ENCODE results near the gene COL28A1. TPM values are rescaled to one million over a fixed set of nuclear protein-coding genes. Genes with fewer than 3 reads are reported as not detected.

Gene COL28A1
- total and polyA plus RNA-seq, 4 donors: 0.26 to 3.2 (median 1.1) TPM

DNA sequence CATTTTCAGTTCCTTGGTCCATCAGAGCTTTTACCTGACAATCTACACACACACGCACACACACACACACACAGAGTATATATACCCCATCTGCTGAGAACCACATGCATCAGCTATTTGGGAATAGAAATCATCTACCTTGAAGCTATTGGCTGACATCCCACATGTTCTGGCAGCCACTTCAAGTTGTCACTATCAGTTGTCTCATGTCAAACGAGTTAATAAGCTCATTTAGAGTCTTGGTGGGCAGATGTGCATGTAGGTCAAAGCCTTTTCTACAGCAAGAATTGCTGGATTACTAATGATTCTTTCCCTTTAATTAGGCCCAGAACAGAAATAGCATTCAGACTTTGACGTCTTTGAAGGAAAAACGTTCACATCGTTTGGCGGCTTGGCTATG is 36.8 kb downstream of the COL28A1 start:
- Histone ChIP-seq H3K9me3 (ENCODE audit: control insufficient read depth, low read length) (no peaks in the 10 kb centered on the region), H3K27me3 (ENCODE audit: control insufficient read depth in 1 of 2, insufficient read depth in 2 of 2, low read length in 1 of 2) (no peaks in the 10 kb centered on the region), H3K36me3 (ENCODE audit: control insufficient read depth in 1 of 2, insufficient read depth in 2 of 2, low read length in 1 of 2) (no peaks in the 10 kb centered on the region), H3K4me3 (ENCODE audit: low read length in 2 of 2) (no peak overlapping the region), H3K4me1 (ENCODE audit: control insufficient read depth in 1 of 2, insufficient read depth in 2 of 2, low read length in 2 of 2) (no peaks in the 10 kb centered on the region), H3K27ac (ENCODE audit: low read depth in 1 of 2, low read length in 2 of 2) (no peak overlapping the region)
- WGBS, 2 donors: 44 to 48% methylated on average over 6 of the region's 6 CpGs
- no peak for DNase-seq
- intact Hi-C loops (cut with DNase I): no loop called here
- no peak for ATAC-seq (ENCODE audit: low FRiP score)

DNA sequence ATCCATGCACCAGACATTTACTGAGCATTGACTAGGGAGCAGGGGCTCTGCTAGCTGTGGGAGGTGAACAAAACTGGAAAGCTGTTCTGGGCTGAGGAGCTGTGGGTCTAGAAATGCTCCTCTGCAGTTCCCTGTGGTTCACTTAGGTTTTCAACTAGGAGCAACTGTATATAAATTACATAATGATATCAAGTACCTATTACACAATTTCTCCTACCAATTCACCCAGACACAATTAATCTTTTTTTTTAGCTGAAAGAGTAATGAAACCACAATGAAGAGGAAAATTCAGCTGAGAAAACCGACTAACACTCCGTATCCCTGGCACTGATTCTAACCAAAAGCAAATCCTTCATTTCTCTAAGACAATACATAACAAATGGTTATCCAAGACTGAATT is 39.4 kb downstream of the COL28A1 start:
- 27 to 43% methylated on average over 2 of the region's 2 CpGs for WGBS, 2 donors
- Histone ChIP-seq H3K27ac (ENCODE audit: low read depth in 1 of 2, low read length in 2 of 2) (no peak overlapping the region), H3K36me3 (ENCODE audit: control insufficient read depth in 1 of 2, insufficient read depth in 2 of 2, low read length in 1 of 2) (no peaks in the 10 kb centered on the region), H3K4me3 (ENCODE audit: low read length in 2 of 2) (no peak overlapping the region), H3K4me1 (ENCODE audit: control insufficient read depth in 1 of 2, insufficient read depth in 2 of 2, low read length in 2 of 2) (no peaks in the 10 kb centered on the region), H3K9me3 (ENCODE audit: control insufficient read depth, low read length) (no peaks in the 10 kb centered on the region), H3K27me3 (ENCODE audit: control insufficient read depth in 1 of 2, insufficient read depth in 2 of 2, low read length in 1 of 2) (no peaks in the 10 kb centered on the region)
- intact Hi-C loops (cut with DNase I): no loop called here
- DNase-seq (no peak), ATAC-seq (ENCODE audit: low FRiP score) (no peak)

DNA sequence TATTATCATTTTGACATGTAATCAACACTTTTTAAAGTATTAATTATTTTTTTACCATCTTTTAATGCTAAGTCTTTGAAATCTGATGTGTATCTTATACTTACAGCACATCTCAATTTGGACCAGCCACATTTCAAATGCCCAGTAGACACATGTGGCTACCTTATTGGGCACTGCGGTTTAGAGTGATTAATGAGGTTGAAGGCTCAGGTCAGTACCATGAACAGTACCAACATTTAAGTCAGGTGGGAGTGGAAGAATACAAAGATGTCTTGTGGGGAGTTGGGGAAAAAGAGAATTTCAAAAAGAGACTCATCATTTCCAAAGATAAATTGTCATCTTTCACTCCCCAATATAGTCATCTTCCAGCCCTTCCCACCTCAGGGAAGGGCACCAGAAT is 40.5 kb downstream of the COL28A1 start:
- intact Hi-C loops (cut with DNase I): no loop called here
- no peak overlapping the region for H3K27ac ChIP-seq (ENCODE audit: low read depth in 1 of 2, low read length in 2 of 2)
- WGBS, 2 donors: 39 to 46% methylated on average over 1 of the region's 1 CpG
- no peak overlapping the region for H3K4me3 ChIP-seq (ENCODE audit: low read length in 2 of 2)
- no peak for ATAC-seq (ENCODE audit: low FRiP score)
- H3K9me3 ChIP-seq (ENCODE audit: control insufficient read depth, low read length): no peaks in the 10 kb centered on the region
- no peaks in the 10 kb centered on the region for H3K4me1 ChIP-seq (ENCODE audit: control insufficient read depth in 1 of 2, insufficient read depth in 2 of 2, low read length in 2 of 2)
- no peaks in the 10 kb centered on the region for H3K36me3 ChIP-seq (ENCODE audit: control insufficient read depth in 1 of 2, insufficient read depth in 2 of 2, low read length in 1 of 2)
- DNase-seq: no peak
- no peaks in the 10 kb centered on the region for H3K27me3 ChIP-seq (ENCODE audit: control insufficient read depth in 1 of 2, insufficient read depth in 2 of 2, low read length in 1 of 2)

DNA sequence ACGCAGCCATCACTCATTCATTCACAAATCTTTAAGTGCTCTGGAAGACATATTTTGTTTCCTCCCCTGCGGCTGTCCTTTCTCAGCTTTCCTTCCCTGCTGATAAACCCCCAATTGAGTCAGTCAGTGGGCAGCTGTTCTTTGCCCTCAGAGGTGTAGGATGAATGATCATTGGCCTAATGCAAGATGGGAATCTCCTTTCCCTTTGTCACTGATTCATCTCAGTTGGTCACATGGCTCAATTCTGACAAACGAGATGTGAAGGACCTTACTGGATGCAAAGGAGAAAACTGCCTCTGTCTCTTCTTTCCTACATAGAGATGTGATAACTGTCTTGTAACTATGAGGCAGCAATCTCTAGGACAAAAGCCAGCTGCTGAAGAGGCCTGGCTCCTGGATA is 44.6 kb downstream of the COL28A1 start:
- no peak for DNase-seq
- Histone ChIP-seq H3K27me3 (ENCODE audit: control insufficient read depth in 1 of 2, insufficient read depth in 2 of 2, low read length in 1 of 2) (no peaks in the 10 kb centered on the region), H3K27ac (ENCODE audit: low read depth in 1 of 2, low read length in 2 of 2) (no peak overlapping the region), H3K36me3 (ENCODE audit: control insufficient read depth in 1 of 2, insufficient read depth in 2 of 2, low read length in 1 of 2) (no peaks in the 10 kb centered on the region), H3K4me1 (ENCODE audit: control insufficient read depth in 1 of 2, insufficient read depth in 2 of 2, low read length in 2 of 2) (no peaks in the 10 kb centered on the region), H3K4me3 (ENCODE audit: low read length in 2 of 2) (no peak overlapping the region), H3K9me3 (ENCODE audit: control insufficient read depth, low read length) (peaks cover 2% of the 10 kb centered on the region)
- WGBS, 2 donors: 74 to 85% methylated on average over 3 of the region's 3 CpGs
- intact Hi-C loops (cut with DNase I): no loop called here
- ATAC-seq (ENCODE audit: low FRiP score): no peak

DNA sequence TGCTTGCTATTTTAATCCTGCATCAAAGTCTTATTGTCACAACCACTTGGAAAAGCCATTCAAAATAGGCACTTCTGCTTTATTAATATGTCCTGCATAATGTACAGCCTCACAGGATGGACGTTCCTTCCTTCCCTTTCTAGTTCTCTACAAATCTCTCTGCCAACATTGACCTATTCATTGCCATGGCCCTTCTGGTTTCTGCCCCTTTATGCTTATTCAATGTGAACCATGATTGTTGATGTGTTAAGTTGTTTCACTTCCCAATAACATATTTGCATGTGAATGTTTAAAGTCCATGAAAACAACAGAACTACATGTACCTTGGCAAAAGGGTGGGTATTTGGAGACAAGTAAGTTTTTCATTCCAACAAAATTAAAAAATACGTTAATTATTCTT is 45.7 kb downstream of the COL28A1 start:
- no peak for DNase-seq
- 45 to 58% methylated on average over 2 of the region's 2 CpGs for WGBS, 2 donors
- intact Hi-C loops (cut with DNase I): no loop called here
- Histone ChIP-seq H3K27ac (ENCODE audit: low read depth in 1 of 2, low read length in 2 of 2) (no peak overlapping the region), H3K4me3 (ENCODE audit: low read length in 2 of 2) (no peak overlapping the region), H3K4me1 (ENCODE audit: control insufficient read depth in 1 of 2, insufficient read depth in 2 of 2, low read length in 2 of 2) (no peaks in the 10 kb centered on the region), H3K27me3 (ENCODE audit: control insufficient read depth in 1 of 2, insufficient read depth in 2 of 2, low read length in 1 of 2) (no peaks in the 10 kb centered on the region), H3K9me3 (ENCODE audit: control insufficient read depth, low read length) (peaks cover 2% of the 10 kb centered on the region), H3K36me3 (ENCODE audit: control insufficient read depth in 1 of 2, insufficient read depth in 2 of 2, low read length in 1 of 2) (no peaks in the 10 kb centered on the region)
- ATAC-seq (ENCODE audit: low FRiP score): no peak

DNA sequence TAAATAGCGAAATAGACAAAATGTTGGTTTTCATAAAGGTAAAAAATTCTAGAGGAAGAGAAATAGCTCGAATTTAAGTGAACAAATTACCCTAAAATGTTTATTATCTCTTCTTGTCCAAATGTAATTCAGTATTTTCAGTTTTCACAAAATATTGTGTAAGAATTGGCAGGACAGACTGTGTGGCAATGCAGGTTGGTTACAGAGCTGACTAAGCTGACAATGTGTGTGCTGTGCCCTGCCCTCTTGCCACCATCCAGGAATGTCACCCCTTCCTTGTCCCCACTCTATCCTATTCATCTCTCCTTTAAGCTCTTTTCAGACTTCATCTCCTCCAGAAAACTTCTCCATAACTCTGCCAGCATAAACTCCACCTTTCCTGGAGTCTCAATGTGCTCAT is 46.1 kb downstream of the COL28A1 start:
- no peak overlapping the region for H3K27ac ChIP-seq (ENCODE audit: low read depth in 1 of 2, low read length in 2 of 2)
- DNase-seq (no peak), ATAC-seq (ENCODE audit: low FRiP score) (no peak)
- H3K9me3 ChIP-seq (ENCODE audit: control insufficient read depth, low read length): peaks cover 2% of the 10 kb centered on the region
- WGBS, 2 donors: 69 to 88% methylated on average over 2 of the region's 2 CpGs
- intact Hi-C loops (cut with DNase I): no loop called here
- H3K36me3 ChIP-seq (ENCODE audit: control insufficient read depth in 1 of 2, insufficient read depth in 2 of 2, low read length in 1 of 2): no peaks in the 10 kb centered on the region
- no peaks in the 10 kb centered on the region for H3K4me1 ChIP-seq (ENCODE audit: control insufficient read depth in 1 of 2, insufficient read depth in 2 of 2, low read length in 2 of 2)
- no peaks in the 10 kb centered on the region for H3K27me3 ChIP-seq (ENCODE audit: control insufficient read depth in 1 of 2, insufficient read depth in 2 of 2, low read length in 1 of 2)
- H3K4me3 ChIP-seq (ENCODE audit: low read length in 2 of 2): no peak overlapping the region

DNA sequence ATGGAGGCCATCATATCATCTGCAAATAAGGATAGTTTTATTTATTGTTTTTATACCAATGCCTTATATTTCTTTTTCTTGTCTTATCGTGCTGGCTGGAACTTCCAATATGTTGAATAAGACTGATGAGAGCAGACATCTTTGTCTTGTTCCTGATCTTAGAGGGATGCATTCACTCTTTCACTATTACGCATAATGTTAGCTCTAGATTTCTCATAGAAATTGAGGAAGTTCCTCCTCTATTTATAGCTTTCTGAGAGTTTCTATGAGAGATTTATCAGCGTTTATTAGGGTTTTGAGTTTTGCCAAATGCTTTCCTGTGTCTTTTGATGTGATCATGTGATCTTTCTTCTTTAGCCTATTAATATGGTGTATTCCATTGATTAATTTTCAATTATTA is 49.3 kb downstream of the COL28A1 start:
- H3K27me3 ChIP-seq (ENCODE audit: control insufficient read depth in 1 of 2, insufficient read depth in 2 of 2, low read length in 1 of 2): no peaks in the 10 kb centered on the region
- H3K27ac ChIP-seq (ENCODE audit: low read depth in 1 of 2, low read length in 2 of 2): no peak overlapping the region
- H3K36me3 ChIP-seq (ENCODE audit: control insufficient read depth in 1 of 2, insufficient read depth in 2 of 2, low read length in 1 of 2): no peaks in the 10 kb centered on the region
- H3K9me3 ChIP-seq (ENCODE audit: control insufficient read depth, low read length): peaks cover 2% of the 10 kb centered on the region
- no peak for DNase-seq
- intact Hi-C loops (cut with DNase I): no loop called here
- ATAC-seq (ENCODE audit: low FRiP score): no peak
- WGBS, 2 donors: 90 to 91% methylated on average over 3 of the region's 3 CpGs
- no peak overlapping the region for H3K4me3 ChIP-seq (ENCODE audit: low read length in 2 of 2)
- no peaks in the 10 kb centered on the region for H3K4me1 ChIP-seq (ENCODE audit: control insufficient read depth in 1 of 2, insufficient read depth in 2 of 2, low read length in 2 of 2)

DNA sequence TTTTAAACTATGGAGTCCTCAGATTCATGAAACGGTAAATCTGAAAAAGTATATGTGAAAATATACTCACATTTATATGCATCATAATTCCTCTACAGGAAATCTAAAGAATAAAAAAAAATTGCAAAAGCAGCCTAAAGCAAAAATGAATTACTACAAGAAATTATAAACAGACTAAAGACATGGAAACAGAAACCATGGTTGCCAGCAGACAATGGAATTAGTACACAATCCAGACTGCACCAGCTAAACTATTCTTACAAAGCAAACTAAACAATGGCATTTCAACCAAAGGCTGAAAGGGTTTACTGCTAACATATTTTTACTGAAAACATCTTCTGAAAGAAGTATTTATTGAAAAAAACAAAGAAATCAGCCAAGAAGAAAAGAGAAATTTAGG is 51.6 kb downstream of the COL28A1 start:
- H3K9me3 ChIP-seq (ENCODE audit: control insufficient read depth, low read length): peaks cover 2% of the 10 kb centered on the region
- WGBS, 2 donors: 92 to 93% methylated on average over 1 of the region's 1 CpG
- no peaks in the 10 kb centered on the region for H3K36me3 ChIP-seq (ENCODE audit: control insufficient read depth in 1 of 2, insufficient read depth in 2 of 2, low read length in 1 of 2)
- H3K27me3 ChIP-seq (ENCODE audit: control insufficient read depth in 1 of 2, insufficient read depth in 2 of 2, low read length in 1 of 2): no peaks in the 10 kb centered on the region
- no peaks in the 10 kb centered on the region for H3K4me1 ChIP-seq (ENCODE audit: control insufficient read depth in 1 of 2, insufficient read depth in 2 of 2, low read length in 2 of 2)
- intact Hi-C loops (cut with DNase I): no loop called here
- DNase-seq (no peak), ATAC-seq (ENCODE audit: low FRiP score) (no peak)
- H3K27ac ChIP-seq (ENCODE audit: low read depth in 1 of 2, low read length in 2 of 2): no peak overlapping the region
- H3K4me3 ChIP-seq (ENCODE audit: low read length in 2 of 2): no peak overlapping the region

DNA sequence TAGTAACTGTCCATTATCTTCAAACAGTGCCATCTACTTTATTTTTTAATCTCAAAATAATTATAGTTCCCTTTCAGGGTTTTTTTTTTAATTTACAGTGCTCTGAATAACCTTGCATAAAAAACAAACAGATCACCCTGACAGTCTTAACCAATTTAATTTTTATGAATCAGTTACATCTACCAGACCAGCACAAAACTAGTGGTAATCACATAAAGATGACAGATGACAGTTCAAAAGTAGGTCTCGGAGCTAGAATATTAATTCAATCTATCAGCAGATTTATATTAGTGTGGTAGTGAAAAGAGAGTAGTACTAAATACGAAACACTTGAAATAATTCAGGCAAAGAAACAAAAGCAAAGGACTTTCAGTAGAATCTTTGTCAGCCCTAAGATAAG is 53.9 kb downstream of the COL28A1 start:
- H3K36me3 ChIP-seq (ENCODE audit: control insufficient read depth in 1 of 2, insufficient read depth in 2 of 2, low read length in 1 of 2): no peaks in the 10 kb centered on the region
- ATAC-seq (ENCODE audit: low FRiP score): no peak
- intact Hi-C loops (cut with DNase I): no loop called here
- no peaks in the 10 kb centered on the region for H3K27me3 ChIP-seq (ENCODE audit: control insufficient read depth in 1 of 2, insufficient read depth in 2 of 2, low read length in 1 of 2)
- DNase-seq: no peak
- no peaks in the 10 kb centered on the region for H3K4me1 ChIP-seq (ENCODE audit: control insufficient read depth in 1 of 2, insufficient read depth in 2 of 2, low read length in 2 of 2)
- no peak overlapping the region for H3K4me3 ChIP-seq (ENCODE audit: low read length in 2 of 2)
- 57 to 79% methylated on average over 2 of the region's 2 CpGs for WGBS, 2 donors
- no peaks in the 10 kb centered on the region for H3K9me3 ChIP-seq (ENCODE audit: control insufficient read depth, low read length)
- H3K27ac ChIP-seq (ENCODE audit: low read depth in 1 of 2, low read length in 2 of 2): no peak overlapping the region
